Prostate gland (tissue), 2 donors: ENCODE measurements around the gene TOM1L2. TPM values are rescaled to one million over a fixed set of nuclear protein-coding genes. Genes with fewer than 3 reads are reported as not detected.
A peak's percentile ranks its signal among the peaks of the same experiment; 100 is the strongest.

ENCODE experiments used
- DNase-seq: peaks from one replicate; pipeline ENCODE4 v3.0.0-alpha.2; 2019; ENCODE audit warnings: low spot score
- H3K27ac ChIP-seq, 2 donors: fragments of 200-600 bp; sonication (generic); 2 replicates each; pipeline ENCODE4 v1.5.1; 2017 to 2019
- H3K27me3 ChIP-seq: fragments of 200-600 bp; sonication (generic); replicated peaks from 2 replicates; pipeline ENCODE4 v1.5.1; 2019; ENCODE audit not compliant: insufficient read depth
- H3K36me3 ChIP-seq, 2 donors: fragments of 200-600 bp; sonication (generic); 1 replicate in 1 of 2; 2 replicates in 1 of 2; pipeline versions ENCODE4 v1.5.1 to v1.8.1; 2017 to 2019
- H3K4me1 ChIP-seq: fragments of 200-600 bp; sonication (generic); replicated peaks from 2 replicates; pipeline ENCODE4 v1.5.1; 2019
- H3K4me3 ChIP-seq, 2 donors: fragments of 200-600 bp; sonication (generic); 2 replicates each; pipeline ENCODE4 v1.5.1; 2017 to 2019
- H3K9me3 ChIP-seq: fragments of 200-600 bp; sonication (generic); 2 replicates; pipeline ENCODE4 v1.5.1; 2017
- POLR2A ChIP-seq: fragments of 450-650 bp; IDR thresholded peaks from one replicate; pipeline ENCODE4 v1.6.1; 2016; ENCODE audit warnings: antibody characterized with exemption, mild to moderate bottlenecking
- POLR2AphosphoS5 ChIP-seq: sonication (generic); formaldehyde crosslinking; IDR thresholded peaks from one replicate; pipeline ENCODE4 v1.6.1; 2017; ENCODE audit warnings: antibody characterized with exemption
- WGBS: methylation state at CpG from one replicate; pipeline ENCODE4 v1.1.5; 2018; 5-methylcytosine and 5-hydroxymethylcytosine counted together
- intact Hi-C: fragments of 100-400 bp; cut with DNase I; formaldehyde crosslinking; loops from one replicate; pipeline ENCODE4 v1.14.2; 2022
- total RNA-seq, 2 donors: library from RNA; depleted of rRNA; stranded (reverse); fragments of >200 nt; gene quantifications; one replicate each; pipeline ENCODE4 v1.1.0, GENCODE V29; 2016
- TF ChIP-seq, protein P1 (sequence below), 4 experiments: fragments of 200-600 bp in 2 of 4; fragments of 450-650 bp in 2 of 4; sonication (generic) in 2 of 4; IDR thresholded peaks; 1 replicate in 3 of 4; 2 replicates in 1 of 4; pipeline ENCODE4 v1.5.1; 2016 to 2019; ENCODE audit warnings: antibody characterized with exemption in 4 of 4, mild to moderate bottlenecking in 2 of 4, moderate library complexity in 2 of 4

Gene TOM1L2
- total RNA-seq, 2 donors from 2014 or later, result 162 to 185 TPM

DNA sequence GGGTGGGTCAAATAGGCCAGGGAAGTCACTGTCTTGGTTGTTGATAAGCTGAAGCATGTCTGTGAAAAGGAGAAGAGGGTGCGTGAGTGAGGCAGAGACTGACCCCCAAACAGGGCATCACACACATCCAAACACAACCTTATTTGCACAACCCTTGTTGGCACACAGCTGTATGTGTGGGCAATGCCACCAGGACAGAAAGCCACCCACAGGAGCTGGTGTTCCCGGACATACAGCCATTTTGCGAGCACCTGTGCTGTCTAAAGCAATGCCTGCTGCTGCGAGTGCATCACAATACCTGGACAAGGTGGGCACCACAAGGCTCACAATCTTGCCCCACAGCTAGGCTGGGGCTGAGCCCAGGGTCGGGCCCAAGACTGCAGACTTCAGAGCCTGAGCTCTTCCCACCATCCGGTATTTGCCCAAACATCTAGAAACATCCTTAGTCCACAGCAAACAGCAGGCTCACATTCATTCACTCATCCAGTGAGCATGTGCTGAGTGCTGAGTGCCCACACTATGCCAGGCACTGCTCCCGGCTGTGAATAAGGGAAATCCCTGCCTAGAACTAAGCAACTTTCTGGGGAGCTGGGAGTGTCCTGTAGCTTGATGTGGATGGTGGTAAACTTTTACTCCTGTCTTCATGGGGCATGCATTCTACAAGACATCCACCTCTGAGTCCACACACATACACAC, 151.6 kb downstream of the TOM1L2 start:
- no peak for DNase-seq
- Histone ChIP-seq H3K4me1 (peaks cover 65% of the 10 kb centered on the region), H3K36me3 (peaks cover 3 to 19% of the 10 kb centered on the region in 2 donors), H3K27ac (peak overlapping the region; percentile 90 to 94), H3K9me3 (no peaks in the 10 kb centered on the region), H3K4me3 (peak overlapping the region in 1 of 2 donors; percentile 53), H3K27me3 (no peaks in the 10 kb centered on the region)
- intact Hi-C loops, result no loop called here
- TF ChIP-seq, protein P1, sequence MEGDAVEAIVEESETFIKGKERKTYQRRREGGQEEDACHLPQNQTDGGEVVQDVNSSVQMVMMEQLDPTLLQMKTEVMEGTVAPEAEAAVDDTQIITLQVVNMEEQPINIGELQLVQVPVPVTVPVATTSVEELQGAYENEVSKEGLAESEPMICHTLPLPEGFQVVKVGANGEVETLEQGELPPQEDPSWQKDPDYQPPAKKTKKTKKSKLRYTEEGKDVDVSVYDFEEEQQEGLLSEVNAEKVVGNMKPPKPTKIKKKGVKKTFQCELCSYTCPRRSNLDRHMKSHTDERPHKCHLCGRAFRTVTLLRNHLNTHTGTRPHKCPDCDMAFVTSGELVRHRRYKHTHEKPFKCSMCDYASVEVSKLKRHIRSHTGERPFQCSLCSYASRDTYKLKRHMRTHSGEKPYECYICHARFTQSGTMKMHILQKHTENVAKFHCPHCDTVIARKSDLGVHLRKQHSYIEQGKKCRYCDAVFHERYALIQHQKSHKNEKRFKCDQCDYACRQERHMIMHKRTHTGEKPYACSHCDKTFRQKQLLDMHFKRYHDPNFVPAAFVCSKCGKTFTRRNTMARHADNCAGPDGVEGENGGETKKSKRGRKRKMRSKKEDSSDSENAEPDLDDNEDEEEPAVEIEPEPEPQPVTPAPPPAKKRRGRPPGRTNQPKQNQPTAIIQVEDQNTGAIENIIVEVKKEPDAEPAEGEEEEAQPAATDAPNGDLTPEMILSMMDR (IDR thresholded peaks at IDR 0.05), result no peak
- TF ChIP-seq POLR2AphosphoS5, result no peak
- no peak for TF ChIP-seq POLR2A
- 73% methylated on average over 7 of the region's 7 CpGs for WGBS

DNA sequence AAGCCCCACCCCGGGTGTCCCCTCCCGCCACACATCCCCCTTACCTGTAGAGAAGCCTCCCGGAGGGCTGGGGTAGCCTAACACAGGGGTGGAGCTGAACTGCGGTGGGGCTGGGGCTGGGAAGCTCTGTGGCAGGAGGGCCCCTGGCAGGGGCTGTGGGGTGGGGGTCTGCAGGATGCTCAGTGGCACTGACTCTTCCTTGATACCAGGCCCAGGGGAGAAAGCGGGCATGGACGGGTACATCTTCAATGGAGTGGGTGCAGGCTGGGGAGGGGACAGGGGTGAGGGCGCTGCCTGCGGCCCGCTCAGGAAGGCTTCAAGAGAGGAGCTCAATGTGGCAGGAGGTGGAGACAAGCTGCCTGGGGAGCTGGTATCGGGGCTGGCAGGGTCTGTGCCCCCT, 152.2 kb downstream of the TOM1L2 start:
- H3K4me1 ChIP-seq, result peaks cover 62% of the 10 kb centered on the region
- H3K4me3 ChIP-seq, result no peak overlapping the region
- H3K27ac ChIP-seq, result peak overlapping the region; percentile 90 to 94
- 87% methylated on average over 10 of the region's 10 CpGs for WGBS
- intact Hi-C loops, result no loop called here
- DNase-seq, result no peak
- H3K36me3 ChIP-seq, result peaks cover 3 to 19% of the 10 kb centered on the region in 2 donors
- H3K9me3 ChIP-seq, result no peaks in the 10 kb centered on the region
- no peak for TF ChIP-seq POLR2AphosphoS5
- no peak for TF ChIP-seq POLR2A
- TF ChIP-seq, protein P1 (IDR thresholded peaks at IDR 0.05), result no peak
- H3K27me3 ChIP-seq, result no peaks in the 10 kb centered on the region

DNA sequence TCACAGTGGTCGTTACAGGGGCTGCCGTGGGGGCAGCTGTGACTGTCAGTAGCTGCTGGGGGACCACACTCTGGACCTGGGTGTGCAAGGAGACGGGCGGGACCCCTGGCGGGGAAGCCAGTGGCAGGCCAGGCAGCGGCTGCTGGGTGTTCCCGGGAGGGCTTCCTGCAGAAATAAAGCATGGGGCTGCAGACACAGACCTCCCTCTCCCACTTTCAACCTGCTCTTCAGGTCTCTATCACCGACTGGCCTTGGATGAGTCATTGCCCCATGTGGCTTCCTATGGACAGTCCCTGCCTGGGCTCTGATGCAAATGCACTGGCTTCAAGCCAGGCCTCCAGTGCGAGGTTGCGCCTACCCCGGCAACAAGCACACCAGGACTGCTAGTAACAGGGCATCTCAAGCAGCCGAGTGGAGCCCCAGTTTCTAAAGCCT, 152.6 kb downstream of the TOM1L2 start:
- H3K27me3 ChIP-seq, result no peaks in the 10 kb centered on the region
- intact Hi-C loops, result loop anchor here (5.0 to 10.0 kb wide), 2 partner anchors 98 to 215 kb away; partner anchors contain the start of genes ATPAF2 and GID4
- H3K27ac ChIP-seq, result peak overlapping the region; percentile 90 to 94
- 70% methylated on average over 12 of the region's 12 CpGs for WGBS
- H3K4me1 ChIP-seq, result peaks cover 60% of the 10 kb centered on the region
- peaks cover 3 to 19% of the 10 kb centered on the region in 2 donors for H3K36me3 ChIP-seq
- DNase-seq, result peak; percentile 66
- TF ChIP-seq POLR2AphosphoS5, result peak; percentile 62
- no peak for TF ChIP-seq POLR2A
- H3K9me3 ChIP-seq, result no peaks in the 10 kb centered on the region
- no peak overlapping the region for H3K4me3 ChIP-seq

DNA sequence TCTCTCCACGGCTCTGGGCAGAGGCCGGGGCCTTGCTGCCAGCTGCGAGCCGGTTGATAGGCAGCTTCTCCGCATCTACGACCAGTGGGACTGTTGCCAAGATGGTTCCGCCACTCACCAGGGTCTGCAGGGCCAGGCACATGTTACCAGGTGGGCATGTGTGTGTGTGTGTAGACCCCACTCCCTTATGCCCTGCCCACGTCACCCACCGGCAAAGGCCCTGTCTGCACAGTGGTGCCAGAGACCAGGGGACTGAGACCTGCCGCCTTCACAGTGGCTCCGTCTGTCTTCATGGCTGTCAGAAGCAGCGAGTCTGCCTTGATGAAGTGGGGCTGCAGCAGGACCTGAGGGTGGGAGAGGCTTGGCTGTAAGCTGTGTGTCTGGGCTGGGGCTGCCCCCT, 153.1 kb downstream of the TOM1L2 start:
- Histone ChIP-seq H3K9me3 (no peaks in the 10 kb centered on the region), H3K27ac (peak overlapping the region; percentile 90 to 94), H3K36me3 (peaks cover 3 to 19% of the 10 kb centered on the region in 2 donors), H3K4me1 (peaks cover 57% of the 10 kb centered on the region), H3K4me3 (no peak overlapping the region), H3K27me3 (no peaks in the 10 kb centered on the region)
- intact Hi-C loops, result loop anchor here (5.0 to 10.0 kb wide), 2 partner anchors 98 to 216 kb away; partner anchors contain the start of genes ATPAF2 and GID4
- TF ChIP-seq POLR2A, result no peak
- no peak for DNase-seq
- 81% methylated on average over 12 of the region's 12 CpGs for WGBS

DNA sequence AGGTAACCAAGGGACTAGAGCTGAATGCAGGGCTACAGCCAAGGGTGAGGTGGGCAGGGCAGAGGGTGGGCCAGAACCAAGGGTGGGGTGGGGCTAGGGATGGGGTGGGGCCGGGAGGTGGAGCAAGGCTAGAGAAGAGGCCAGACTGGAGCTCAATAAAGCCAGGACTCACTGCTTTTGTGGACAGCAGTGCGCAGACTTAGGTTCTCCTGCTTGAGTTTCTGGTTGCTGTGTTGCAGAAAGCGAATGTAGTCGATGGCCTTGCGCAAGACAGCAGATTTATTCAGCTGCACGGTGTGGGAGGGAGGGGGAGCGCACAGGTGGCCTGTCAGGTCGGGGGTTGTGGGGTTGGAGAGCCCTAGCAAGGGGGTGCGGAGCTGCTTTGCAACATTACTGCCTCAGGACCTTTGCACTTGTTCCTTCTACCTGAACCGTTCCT, 154.1 kb downstream of the TOM1L2 start:
- H3K9me3 ChIP-seq, result no peaks in the 10 kb centered on the region
- H3K4me3 ChIP-seq, result no peak overlapping the region
- 60% methylated on average over 10 of the region's 10 CpGs for WGBS
- DNase-seq, result peak; percentile 71
- peaks cover 53% of the 10 kb centered on the region for H3K4me1 ChIP-seq
- TF ChIP-seq, protein P1 (IDR thresholded peaks at IDR 0.05), result no peak
- no peak for TF ChIP-seq POLR2AphosphoS5
- no peak for TF ChIP-seq POLR2A
- no peaks in the 10 kb centered on the region for H3K27me3 ChIP-seq
- peaks cover 3 to 19% of the 10 kb centered on the region in 2 donors for H3K36me3 ChIP-seq
- H3K27ac ChIP-seq, result peak overlapping the region; percentile 66 to 94
- intact Hi-C loops, result loop anchor here (5.0 to 10.0 kb wide), 2 partner anchors 99 to 217 kb away; partner anchors contain the start of genes ATPAF2 and GID4
